GM18858 (cell line): ENCODE results near the gene RPL35.
A peak's percentile ranks its signal among the peaks of the same experiment; 100 is the strongest.

Experiments used
- ATAC-seq: cut with Tn5 transposase; IDR thresholded peaks from one replicate; pipeline ENCODE4 v1.9.1; 2021; ENCODE audit not compliant: unreplicated experiment

Gene RPL35

DNA sequence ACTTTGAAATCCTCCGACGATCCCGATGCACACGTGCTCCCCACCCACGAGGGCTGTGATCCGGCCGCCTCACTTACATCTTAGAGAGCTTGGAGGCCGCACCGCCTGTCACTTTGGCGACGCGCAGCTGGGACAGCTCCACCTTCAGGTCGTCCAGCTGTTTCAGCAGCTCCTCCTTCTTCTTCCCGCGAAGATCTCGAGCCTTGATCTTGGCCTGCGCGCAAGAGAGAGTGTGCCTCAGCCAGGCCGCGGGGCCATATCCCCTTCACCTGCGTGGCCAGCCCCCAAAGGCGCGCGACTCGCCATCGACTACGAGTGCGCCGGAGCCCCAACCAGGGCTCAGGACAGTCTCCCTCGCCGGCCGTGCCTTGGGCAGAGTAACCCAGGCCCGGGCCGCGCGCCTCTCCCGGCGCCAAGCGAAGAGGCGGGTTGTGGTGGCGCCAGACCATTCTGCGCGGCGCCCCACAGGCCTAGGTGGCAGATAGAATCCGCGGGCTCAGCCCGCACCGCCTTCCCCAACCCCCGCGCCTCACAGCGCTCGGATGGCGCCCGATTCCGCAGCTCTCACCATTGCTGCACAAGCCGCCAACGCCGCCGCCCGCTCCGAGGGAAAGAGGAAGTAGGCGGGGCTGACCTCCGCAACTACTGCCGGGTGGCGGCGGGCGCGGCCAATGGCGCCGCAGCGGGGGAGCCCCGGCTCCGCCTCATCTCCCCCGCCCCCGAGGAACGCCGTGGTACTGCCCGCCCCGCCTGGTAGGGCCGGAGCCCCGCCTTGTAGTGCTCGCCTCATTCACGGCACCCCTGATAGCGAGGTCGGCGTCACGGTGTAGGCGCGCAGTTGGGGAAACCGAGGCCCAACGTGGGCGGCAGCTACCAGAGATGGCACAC is at the start of gene RPL35, which contains the start of gene ARPC5L:
Gene RPL35, minus strand, starts transcription at position 616 of the 888 bp plus-strand sequence. Its CDS starts 45 bp downstream, at position 571.
Gene ARPC5L, plus strand, starts transcription at position 789 of the 888 bp plus-strand sequence. CDS start 7,161 bp downstream, outside the sequence.
- peak; percentile 68 for ATAC-seq

DNA sequence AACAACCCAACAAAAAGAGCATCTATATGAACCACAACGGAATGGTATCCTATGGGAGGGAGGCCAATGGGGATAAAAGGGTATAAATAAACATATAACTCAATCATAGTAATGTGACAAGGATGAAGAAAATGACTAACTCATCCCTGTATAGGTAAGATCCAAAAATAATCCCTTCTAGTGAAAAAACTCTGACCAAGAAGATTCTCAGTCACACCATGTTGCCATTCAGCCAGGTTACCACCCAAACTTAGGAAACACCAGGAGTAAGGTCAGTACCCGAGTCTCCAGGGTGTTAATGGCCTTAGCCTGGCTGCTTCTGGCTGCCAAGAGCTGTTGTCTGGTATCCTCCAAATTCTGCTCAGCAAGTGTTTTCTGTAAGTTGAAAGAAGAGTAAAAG is 46.3 kb upstream of the RPL35 start:
- ATAC-seq, result no peak

DNA sequence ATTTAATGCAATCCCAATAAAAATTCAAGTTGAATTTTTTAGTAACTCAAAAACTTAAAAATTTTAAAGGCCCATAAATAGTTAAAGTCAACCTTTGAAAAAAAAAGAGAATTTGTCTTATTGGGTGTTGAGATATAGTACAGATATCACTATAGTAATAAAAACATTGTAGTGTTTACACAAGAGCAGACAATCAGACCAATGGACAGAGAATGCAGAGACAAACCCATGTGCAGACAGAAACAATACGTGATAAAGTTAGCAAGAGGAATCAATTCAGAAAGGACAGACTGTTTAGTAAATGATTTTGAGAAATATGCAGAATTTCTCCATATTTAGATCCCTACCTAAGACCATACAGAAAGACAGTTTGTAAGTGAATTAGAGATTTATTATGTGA is 45.2 kb upstream of the RPL35 start:
- ATAC-seq, result no peak

DNA sequence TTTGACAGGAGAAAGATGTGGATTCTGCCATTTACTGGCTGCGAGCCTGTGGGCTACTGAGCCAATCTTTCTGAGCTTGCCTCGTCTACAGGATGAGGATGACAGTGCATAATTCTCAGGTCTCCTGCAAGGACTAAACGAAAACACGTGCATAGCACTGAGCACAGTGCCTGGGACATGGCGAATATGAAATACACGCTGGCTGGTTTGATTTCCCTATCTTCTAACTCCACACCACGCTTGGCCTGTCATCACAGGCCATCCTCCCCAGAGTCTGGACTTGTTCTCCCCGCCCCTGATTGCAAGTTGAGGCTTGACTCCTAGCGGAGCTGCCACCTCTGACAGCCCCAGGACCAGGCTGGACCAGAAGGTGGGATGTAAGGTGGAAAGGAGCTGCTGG is 38.1 kb upstream of the RPL35 start:
- ATAC-seq, result no peak

DNA sequence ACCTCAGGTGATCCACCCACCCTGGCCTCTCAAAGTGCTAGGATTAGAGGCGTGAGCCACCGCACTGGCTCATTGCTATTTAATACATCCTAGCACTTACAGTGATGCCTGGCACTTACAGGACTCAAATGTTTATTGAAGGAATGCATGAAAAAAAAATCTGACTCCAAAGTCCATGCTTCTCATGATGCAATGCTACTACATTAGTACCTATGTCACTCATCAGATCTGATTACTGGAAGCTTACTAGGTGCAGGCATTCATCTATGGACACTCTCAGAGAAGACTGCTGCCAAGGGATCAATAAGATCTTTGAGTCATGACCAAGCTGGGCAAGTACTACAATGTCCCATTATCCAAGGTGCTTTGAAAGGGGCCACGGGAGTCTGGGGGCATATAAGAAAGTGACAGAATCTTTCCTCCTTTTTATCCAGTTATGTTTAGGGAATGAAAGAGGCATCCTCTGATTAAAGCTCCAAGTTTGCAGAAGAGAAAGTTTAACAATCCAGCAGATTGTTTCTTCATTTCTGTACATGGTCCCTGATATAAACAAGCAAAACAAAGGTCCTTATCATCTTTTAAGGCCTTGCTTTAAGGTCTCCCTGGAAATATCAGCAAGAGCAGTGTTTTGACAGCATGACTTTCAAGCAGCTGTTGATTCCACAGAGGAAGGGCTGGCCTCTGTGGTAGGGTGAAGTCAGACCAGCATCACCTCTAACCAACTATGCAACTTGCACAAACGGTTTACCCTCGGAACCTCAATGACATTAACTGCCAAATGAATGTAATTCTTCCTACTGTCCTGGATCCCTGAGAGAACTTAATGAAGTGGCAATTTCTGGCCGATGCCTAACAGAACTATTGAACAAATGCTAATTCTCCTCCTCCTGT is 36.1 kb upstream of the RPL35 start:
- no peak for ATAC-seq

DNA sequence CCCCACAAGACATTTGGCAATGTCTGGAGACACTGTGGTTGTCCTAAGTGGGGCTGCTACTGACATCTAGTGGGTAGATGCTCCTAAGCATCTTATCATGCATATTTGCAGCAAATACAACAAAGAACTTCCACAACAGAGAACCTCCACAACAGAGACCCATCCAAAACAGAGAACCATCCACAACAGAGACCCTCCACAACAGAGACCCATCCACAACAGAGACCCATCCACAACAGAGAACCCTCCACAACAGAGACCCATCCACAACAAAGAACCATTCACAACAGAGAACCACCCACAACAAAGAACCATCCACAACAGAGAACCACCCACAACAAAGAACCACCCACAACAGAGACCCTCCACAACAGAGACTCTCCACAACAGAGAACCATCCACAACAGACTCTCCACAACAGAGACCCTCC is 33.0 kb upstream of the RPL35 start:
- no peak for ATAC-seq

DNA sequence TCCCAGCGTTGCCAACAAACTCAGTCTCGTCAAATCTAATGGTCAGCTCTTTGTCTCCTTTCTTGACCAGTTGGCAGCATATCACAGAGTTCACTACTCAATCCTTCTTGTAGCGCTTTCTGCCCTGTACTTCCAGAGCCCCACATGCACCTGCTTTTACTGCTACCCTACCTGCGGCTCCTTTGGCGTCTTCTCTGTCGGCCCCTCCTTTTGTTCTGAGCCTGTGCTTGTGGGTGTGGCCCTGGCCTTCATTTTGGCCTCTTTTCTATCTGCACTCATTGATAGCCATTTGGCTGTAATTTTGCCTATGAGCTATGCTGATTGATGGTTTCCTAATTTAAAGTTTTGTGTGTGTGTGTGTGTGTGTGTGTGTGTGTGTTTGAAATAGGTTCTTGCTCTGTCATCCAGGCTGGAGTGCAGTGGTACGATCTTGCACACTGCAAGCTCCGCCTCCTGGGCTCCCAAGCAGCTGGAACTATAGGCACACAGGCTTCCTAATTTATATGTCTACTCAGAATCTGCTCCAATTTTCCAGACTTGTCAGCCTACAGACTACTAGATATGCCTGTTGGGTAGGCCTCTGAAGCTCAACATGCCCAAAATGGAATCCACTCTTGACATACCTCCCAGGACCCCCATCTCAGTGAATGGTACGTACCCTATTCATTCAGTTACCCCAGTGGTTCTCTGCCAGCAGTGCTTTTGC is 32.4 kb upstream of the RPL35 start:
- no peak for ATAC-seq

DNA sequence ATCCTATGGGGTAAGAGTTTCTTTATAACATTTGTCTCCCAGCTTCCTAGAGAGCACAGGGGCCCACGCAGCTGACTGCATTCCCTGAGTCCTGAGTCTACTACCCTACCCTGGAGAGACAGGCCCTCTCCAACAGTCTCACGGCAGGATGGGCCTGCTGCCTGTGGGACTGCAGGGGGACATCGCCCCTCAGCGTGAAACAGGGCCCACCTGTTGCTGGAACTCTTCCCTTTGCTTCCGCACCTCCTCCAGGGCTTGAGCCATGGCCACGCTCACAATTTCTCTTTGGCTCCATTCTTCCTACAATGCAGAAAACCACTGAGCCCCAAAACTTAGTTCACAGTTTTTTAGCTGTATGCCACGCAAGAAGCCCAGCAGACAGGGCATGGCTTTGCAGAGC is 28.4 kb upstream of the RPL35 start:
- no peak for ATAC-seq

DNA sequence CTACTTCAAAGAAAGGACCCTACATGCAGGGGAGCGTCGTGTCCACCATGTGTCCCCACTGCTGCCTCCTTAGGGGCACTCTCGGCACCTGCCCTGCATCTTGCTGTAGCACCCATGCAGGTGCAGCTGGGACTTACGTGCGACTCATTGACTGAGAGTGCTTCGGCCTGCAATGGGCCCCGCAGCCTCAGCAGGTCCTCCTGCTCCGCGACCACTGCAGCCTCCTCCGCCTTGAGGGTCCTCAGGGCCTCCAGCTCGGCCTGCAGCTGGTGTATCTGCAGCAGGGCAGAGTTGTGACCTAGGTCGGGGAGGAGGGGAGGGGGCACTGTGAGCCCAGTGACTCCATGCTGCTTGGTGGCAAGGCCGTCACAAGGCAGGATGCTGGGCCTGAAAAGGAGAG is 27.2 kb upstream of the RPL35 start:
- no peak for ATAC-seq

DNA sequence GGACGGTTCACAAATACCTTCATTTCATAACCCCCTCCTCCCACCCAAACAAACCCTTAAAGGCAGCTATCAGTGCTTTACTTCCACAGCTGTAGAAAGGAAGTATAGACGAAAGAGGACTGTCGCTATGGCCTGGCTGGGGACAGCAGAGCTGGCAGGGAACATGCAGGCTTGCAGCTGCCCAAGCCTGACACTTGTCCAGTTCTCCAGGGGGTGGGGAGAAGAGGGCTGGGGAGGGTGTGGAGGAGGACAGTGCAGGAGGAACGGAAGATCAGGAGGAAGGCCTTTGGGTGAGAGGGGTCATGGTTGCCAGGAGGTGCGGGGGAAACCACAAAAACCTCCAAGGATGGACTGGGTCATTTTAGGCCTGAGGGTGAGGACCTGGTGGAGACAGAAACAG is 26.1 kb upstream of the RPL35 start:
- ATAC-seq, result no peak

DNA sequence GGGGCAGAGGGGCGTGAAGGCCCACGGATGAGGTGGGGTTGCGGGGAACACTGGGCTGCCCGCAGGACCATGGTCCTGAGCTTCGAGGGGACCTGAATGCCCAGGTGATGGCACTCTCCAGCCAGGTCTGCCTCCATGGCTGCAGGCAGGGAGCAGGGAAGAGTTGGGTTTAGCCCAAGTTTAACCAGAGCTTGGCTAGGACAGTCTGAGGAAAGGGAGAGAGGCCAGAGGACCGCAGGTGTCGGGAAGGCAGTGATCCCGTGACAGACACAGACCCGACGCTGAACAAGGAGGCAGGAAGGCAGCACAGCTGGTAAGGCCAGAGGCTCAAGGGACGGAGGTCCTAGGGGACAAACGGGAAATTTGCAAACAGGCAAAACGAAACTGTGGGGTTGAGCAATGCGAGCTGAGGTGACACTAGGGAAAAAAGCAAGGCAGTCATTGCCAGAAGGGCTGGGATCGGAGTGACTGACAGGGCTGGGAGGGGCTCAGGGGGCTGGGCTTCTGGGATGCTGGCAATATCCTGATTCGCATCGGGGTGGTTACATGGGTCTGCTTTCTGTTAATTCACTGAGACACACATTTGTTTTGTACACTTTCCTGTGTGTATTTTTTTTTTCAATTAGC is 25.2 kb upstream of the RPL35 start:
- no peak for ATAC-seq

DNA sequence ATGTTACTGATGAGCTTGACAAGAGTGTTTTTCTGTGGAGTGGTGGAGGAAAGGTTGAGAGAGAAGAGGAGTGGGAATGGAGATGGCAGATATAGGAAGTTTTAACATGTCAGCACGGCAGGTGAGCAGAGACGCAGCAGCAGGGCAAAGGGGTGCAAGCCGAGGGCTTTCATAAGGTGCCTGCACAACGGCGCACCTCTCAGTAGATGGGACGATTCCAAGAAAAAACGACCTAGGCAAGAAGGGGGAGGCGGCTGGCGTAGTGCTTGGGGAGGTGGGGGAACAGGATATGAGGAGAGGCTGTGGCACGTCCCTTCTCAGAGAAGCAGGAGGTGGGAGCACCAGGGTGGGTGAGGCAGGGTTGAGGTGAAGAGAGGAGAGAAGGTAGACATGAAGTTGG is 24.7 kb upstream of the RPL35 start:
- no peak for ATAC-seq

DNA sequence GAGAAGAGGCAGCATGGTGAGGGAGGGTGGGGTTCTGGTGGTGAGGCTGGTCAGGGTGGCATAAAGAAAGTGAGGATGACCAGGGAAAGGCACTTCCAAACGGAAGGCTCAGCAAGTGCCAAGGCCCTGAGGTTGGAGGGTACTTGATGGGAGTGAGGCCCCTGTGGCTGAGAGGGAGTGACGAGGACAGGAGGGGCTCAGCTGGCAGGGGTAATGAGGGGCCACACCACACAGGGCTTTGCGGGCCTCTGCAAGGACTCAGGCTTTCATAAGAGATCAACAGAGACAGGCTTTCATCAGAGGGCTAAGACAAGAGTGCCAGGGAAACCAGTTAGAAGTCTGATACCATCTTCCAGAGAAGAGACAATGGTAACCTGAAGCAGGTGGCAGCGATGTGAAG is 23.8 kb upstream of the RPL35 start:
- no peak for ATAC-seq

DNA sequence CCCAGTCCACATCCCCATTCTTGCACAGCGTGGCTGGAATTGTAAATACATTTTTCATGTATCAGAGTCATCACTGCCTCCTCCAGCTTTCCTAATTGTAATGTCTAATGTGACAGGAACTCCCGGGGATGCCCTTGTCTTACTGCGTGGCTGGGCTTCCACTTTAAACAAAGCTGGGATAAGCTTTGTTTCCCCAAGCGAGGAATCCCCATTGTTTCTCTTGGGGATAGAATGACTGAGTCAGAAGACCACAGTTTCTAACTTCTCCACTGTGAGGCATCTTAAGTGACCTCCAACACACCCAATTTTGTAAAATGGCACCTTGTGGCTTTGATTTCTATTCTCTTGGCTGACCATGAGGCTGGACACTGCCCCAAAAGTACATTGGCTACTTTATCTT is 22.6 kb upstream of the RPL35 start:
- no peak for ATAC-seq

DNA sequence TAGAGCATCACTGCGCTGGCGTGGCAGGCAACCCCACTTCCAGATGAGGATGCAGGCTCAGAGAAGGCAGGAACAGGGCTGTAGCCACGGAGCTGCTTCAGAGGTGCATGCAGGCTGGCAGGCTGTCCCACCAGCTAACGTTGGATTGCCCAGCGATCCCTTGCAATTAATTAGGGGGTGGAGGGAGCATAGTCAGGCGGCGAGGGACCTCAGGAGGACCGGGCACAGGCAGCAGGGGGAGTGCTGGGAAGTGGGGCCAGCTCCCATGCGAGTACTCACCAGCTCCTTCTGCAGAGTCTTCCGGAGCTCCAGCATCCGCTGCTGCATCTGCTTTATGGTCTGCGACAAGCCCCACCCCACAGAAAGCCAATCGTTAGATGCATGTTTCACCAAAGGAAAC is 20.5 kb upstream of the RPL35 start:
- no peak for ATAC-seq

DNA sequence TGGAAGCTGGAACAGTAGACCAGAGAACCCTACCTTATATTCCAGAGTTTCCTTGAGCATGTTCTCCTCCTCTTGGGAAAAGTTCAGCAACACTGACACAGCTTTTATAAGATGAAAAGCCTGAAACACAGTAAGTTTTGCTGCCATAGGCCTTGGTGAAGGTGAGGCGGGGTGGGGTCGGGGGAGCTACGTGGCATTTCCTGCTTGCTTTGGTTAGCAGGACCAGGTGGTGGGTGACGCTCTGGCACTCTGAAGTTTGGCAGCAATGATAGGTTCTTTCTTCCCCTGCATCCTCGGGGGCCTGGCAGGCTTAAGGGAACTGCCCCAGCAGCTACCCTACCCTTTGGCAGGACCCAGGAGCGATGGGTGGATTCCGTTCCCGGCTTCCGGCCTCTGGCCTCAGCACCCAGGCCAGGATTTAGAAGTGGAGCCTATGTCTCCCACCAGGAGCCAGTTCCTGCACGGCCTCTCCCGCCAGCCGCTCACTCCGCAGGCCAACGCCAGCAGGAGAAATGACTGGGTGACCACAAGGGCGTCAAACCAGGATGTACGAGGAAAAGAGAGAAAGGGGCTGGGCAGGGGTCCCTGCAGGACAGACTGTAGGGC is 19.5 kb upstream of the RPL35 start:
- ATAC-seq, result no peak

DNA sequence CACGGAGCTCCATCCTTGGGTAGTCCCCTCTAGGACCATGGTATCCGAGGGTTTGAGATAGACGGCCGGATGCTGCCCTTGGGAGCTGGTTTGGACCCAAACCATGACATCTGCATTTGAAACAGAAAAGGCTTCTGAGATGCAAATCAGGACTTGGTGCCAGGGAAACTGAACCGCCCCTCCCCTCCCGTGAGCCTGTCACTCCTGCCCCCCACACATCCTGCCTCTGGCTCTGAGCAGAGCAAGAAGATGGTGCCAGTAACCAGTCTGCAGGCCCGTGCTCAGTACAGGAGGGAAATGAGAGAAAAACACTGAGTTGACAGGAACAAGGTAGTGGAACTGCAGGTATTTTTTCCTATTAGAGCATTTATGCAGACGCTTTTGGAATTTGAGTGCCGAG is 18.7 kb upstream of the RPL35 start:
- no peak for ATAC-seq

DNA sequence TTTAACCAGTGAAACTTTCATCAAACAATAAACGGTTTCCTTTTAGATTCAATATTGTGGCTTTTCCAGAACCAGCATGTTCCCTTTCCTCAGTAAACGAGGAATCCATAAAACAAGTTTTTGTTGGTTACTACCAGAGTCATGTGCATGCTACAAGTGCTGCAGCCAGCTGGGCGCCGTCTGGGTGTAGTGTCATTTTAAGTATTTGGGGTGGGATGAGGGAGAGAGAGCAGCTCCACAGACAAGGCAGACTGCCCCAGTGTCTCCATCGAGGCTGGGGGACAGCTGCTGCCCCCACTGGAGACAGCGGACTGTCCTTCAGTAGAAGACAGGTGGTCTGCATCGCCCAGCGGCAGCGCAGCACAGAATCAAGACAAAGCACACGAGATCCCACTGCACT is 17.5 kb upstream of the RPL35 start:
- no peak for ATAC-seq

DNA sequence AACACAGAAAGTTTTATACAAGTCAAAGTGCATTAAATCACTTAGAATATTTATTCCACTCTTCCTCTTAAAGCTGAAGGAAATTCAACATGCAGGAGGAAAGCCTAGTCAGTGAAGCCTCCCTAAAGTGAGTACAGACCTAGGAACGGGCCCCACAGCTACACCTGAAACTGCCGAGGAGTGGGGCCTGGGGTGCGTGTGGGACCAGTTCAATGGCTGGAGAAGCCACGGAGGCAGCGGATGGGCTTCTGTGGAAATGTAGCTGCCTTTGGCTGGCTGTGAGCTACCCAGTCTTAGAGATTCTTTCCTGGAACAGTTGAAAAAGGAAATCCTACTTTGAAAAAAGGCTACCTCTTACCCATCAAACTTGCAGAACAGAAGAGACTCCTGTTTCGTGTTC is 16.8 kb upstream of the RPL35 start:
- no peak for ATAC-seq

DNA sequence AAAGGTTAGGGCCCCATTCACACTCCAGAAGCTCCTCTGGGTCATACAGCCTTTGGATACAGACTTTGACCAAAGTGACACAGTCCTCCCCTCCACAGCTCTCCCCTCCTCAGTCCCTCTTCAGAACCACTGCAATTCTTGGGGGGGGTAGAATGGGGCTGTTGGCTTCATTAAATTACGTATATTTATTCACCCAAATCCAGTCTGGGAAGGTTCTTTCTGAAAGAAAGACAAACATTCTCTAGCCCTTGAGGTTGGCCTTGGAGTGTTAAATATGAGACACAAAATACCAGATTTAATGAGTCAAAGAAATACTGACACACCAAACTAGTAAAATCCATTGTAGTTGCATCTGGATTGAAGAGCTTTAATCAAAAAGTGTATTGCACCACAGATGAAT is 16.3 kb upstream of the RPL35 start:
- ATAC-seq, result no peak
